Naive thymus-derived CD4-positive, alpha-beta T cell (primary cell): ENCODE data around the gene BARHL1. TPM values are rescaled to one million over a fixed set of nuclear protein-coding genes. Genes with fewer than 3 reads are reported as not detected.
A peak's percentile ranks its signal among the peaks of the same experiment; 100 is the strongest.

Source experiments
- ATAC-seq: fragments of 150-1000 bp; cut with Tn5 transposase; 2 replicates; pipeline ENCODE4 v1.10.0; 2021; ENCODE audit warnings: mild to moderate bottlenecking, moderate library complexity
- CTCF ChIA-PET: fragments of 350-600 bp; sonication (Branson Sonifier 250); formaldehyde crosslinking; loops from one replicate; lab custom pipeline; 2021; ENCODE audit warnings: antibody characterized with exemption; lab: Charles Lee
- POLR2A ChIA-PET: fragments of 350-600 bp; sonication (Branson Sonifier 250); formaldehyde crosslinking; loops from one replicate; lab custom pipeline; 2021; ENCODE audit warnings: antibody characterized with exemption, inconsistent platforms; lab: Charles Lee
- DNase-seq, 9 donors: peaks; one replicate each; pipeline versions ENCODE4 v3.0.0 to v3.0.0-alpha.2; 2020 to 2022; ENCODE audit warnings: mixed read lengths in 1 of 9
- H3K27ac ChIP-seq: one replicate; pipeline ENCODE4 v1.7.0; 2013; ENCODE audit warnings: mild to moderate bottlenecking, low read depth, low read length, moderate library complexity
- H3K27me3 ChIP-seq, 2 donors: one replicate each; pipeline ENCODE4 v1.7.0; 2013; ENCODE audit warnings: low read length in 2 of 2, mild to moderate bottlenecking in 2 of 2, moderate library complexity in 2 of 2; ENCODE audit not compliant: control insufficient read depth in 2 of 2, insufficient read depth in 2 of 2
- H3K36me3 ChIP-seq, 3 experiments: 1 replicate in 2 of 3; 2 replicates in 1 of 3; pipeline ENCODE4 v1.7.0; 2013; ENCODE audit warnings: low read length in 3 of 3, mild to moderate bottlenecking in 3 of 3, moderate library complexity in 1 of 3; ENCODE audit not compliant: insufficient read depth in 3 of 3, control insufficient read depth in 2 of 3
- H3K4me1 ChIP-seq, 2 donors: one replicate each; pipeline ENCODE4 v1.7.0; 2013; ENCODE audit warnings: low read length in 2 of 2, mild to moderate bottlenecking in 2 of 2, moderate library complexity in 1 of 2; ENCODE audit not compliant: control insufficient read depth in 2 of 2, insufficient read depth in 2 of 2
- H3K4me3 ChIP-seq: 2 replicates; pipeline ENCODE4 v1.7.0; 2013; ENCODE audit warnings: mild to moderate bottlenecking, low read length
- H3K9me3 ChIP-seq, 3 experiments: 1 replicate in 2 of 3; 2 replicates in 1 of 3; pipeline ENCODE4 v1.7.0; 2013; ENCODE audit warnings: low read length in 3 of 3; ENCODE audit not compliant: control insufficient read depth in 2 of 3
- H3K27ac Mint-ChIP-seq, 9 donors: one replicate each; pipeline ENCODE4 v1.8.0; 2020 to 2022; ENCODE audit warnings: mixed read lengths in 9 of 9, mild to moderate bottlenecking in 8 of 9, moderate library complexity in 5 of 9, inconsistent platforms in 2 of 9
- H3K27me3 Mint-ChIP-seq, 5 donors: one replicate each; pipeline ENCODE4 v1.8.0; 2021 to 2022; ENCODE audit warnings: mixed read lengths in 5 of 5, mild to moderate bottlenecking in 1 of 5
- H3K36me3 Mint-ChIP-seq, 5 donors: one replicate each; pipeline ENCODE4 v1.8.0; 2020 to 2022; ENCODE audit warnings: mixed read lengths in 5 of 5, mild to moderate bottlenecking in 3 of 5, inconsistent platforms in 1 of 5
- H3K4me1 Mint-ChIP-seq, 7 donors: one replicate each; pipeline ENCODE4 v1.8.0; 2020 to 2022; ENCODE audit warnings: mixed read lengths in 7 of 7, mild to moderate bottlenecking in 3 of 7, inconsistent platforms in 1 of 7
- H3K4me3 Mint-ChIP-seq, 10 donors: one replicate each; pipeline ENCODE4 v1.8.0; 2020 to 2022; ENCODE audit warnings: mild to moderate bottlenecking in 10 of 10, mixed read lengths in 10 of 10, moderate library complexity in 6 of 10, inconsistent platforms in 2 of 10
- H3K9me3 Mint-ChIP-seq, 11 donors: one replicate each; pipeline ENCODE4 v1.8.0; 2020 to 2022; ENCODE audit warnings: mixed read lengths in 11 of 11, mild to moderate bottlenecking in 4 of 11, inconsistent platforms in 1 of 11, moderate library complexity in 1 of 11
- intact Hi-C, 2 donors: fragments of 100-400 bp; cut with micrococcal nuclease; formaldehyde crosslinking; loops; one replicate each; pipeline ENCODE4 v1.15.1; 2023
- polyA plus RNA-seq, 2 donors: library from polyadenylated mRNA; unstranded; fragments of 300-500 nt; fragmentation: Illumina TruSeq; gene quantifications; one replicate each; pipeline ENCODE4 v1.2.3, GENCODE V29; 2021
- total RNA-seq, 6 experiments: library from RNA in 5 of 6; stranded (reverse) in 5 of 6; gene quantifications; 1 replicate in 5 of 6; 2 replicates in 1 of 6; pipeline ENCODE4 v1.2.3 and lab custom pipeline; 2021 to 2026

The BARHL1 gene
- total and polyA plus RNA-seq, 7 experiments from 2014 or later = not detected

- intact Hi-C loops = no loop called here
- Histone ChIP-seq H3K36me3 (peaks cover 0 to 86% (median 3%) of the 10 kb centered on the region in 3 experiments), H3K4me3 (no peak overlapping the region), H3K4me1 (no peaks in the 10 kb centered on the region), H3K27ac (no peak overlapping the region), H3K9me3 (no peaks in the 10 kb centered on the region), H3K27me3 (no peaks in the 10 kb centered on the region)
- ChIA-PET CTCF (no interaction called here), POLR2A (no interaction called here)
- DNase-seq (no peak), ATAC-seq (no peak)
- H3K27me3 Mint-ChIP-seq = peaks cover 0 to 11% (median 4%) of the 10 kb centered on the region in 5 donors
- H3K4me1 Mint-ChIP-seq = peaks cover 0 to 11% (median 0%) of the 10 kb centered on the region in 7 donors
- no peak overlapping the region for H3K4me3 Mint-ChIP-seq
- no peaks in the 10 kb centered on the region for H3K9me3 Mint-ChIP-seq
- H3K27ac Mint-ChIP-seq = no peak overlapping the region
- H3K36me3 Mint-ChIP-seq = peaks cover 4 to 98% (median 79%) of the 10 kb centered on the region in 5 donors
Observed at GRCh38 chr9:132602207-132602606, 19.8 kb downstream of the BARHL1 start.

GRCh38 chr9:132605387-132605786 is 23.0 kb downstream of the BARHL1 start:
- Histone ChIP-seq H3K27me3 (no peaks in the 10 kb centered on the region), H3K4me3 (no peak overlapping the region), H3K36me3 (peaks cover 0 to 88% (median 11%) of the 10 kb centered on the region in 3 experiments), H3K9me3 (no peaks in the 10 kb centered on the region), H3K27ac (no peak overlapping the region), H3K4me1 (no peaks in the 10 kb centered on the region)
- ChIA-PET POLR2A (no interaction called here), CTCF (no interaction called here)
- DNase-seq (no peak), ATAC-seq (no peak)
- no peaks in the 10 kb centered on the region for H3K9me3 Mint-ChIP-seq
- peaks cover 0 to 11% (median 0%) of the 10 kb centered on the region in 7 donors for H3K4me1 Mint-ChIP-seq
- peaks cover 5 to 98% (median 76%) of the 10 kb centered on the region in 5 donors for H3K36me3 Mint-ChIP-seq
- no peak overlapping the region for H3K27ac Mint-ChIP-seq
- intact Hi-C loops = no loop called here
- H3K27me3 Mint-ChIP-seq = peaks cover 0 to 2% (median 0%) of the 10 kb centered on the region in 5 donors
- no peak overlapping the region for H3K4me3 Mint-ChIP-seq

GRCh38 chr9:132606066-132606465 is 23.7 kb downstream of the BARHL1 start:
- DNase-seq (no peak), ATAC-seq (no peak)
- Histone ChIP-seq H3K4me1 (no peaks in the 10 kb centered on the region), H3K4me3 (no peak overlapping the region), H3K36me3 (peaks cover 0 to 88% (median 18%) of the 10 kb centered on the region in 3 experiments), H3K27ac (no peak overlapping the region), H3K9me3 (no peaks in the 10 kb centered on the region), H3K27me3 (no peaks in the 10 kb centered on the region)
- intact Hi-C loops = no loop called here
- H3K9me3 Mint-ChIP-seq = no peaks in the 10 kb centered on the region
- no peak overlapping the region for H3K27ac Mint-ChIP-seq
- H3K4me3 Mint-ChIP-seq = no peak overlapping the region
- H3K27me3 Mint-ChIP-seq = no peaks in the 10 kb centered on the region
- CTCF ChIA-PET = no interaction called here
- H3K4me1 Mint-ChIP-seq = peaks cover 0 to 11% (median 0%) of the 10 kb centered on the region in 7 donors
- peaks cover 3 to 98% (median 76%) of the 10 kb centered on the region in 5 donors for H3K36me3 Mint-ChIP-seq
- POLR2A ChIA-PET = no interaction called here

GRCh38 chr9:132609184-132609583 is 26.8 kb downstream of the BARHL1 start:
- no peaks in the 10 kb centered on the region for H3K4me1 ChIP-seq
- peaks cover 8 to 81% (median 25%) of the 10 kb centered on the region in 3 experiments for H3K36me3 ChIP-seq
- POLR2A ChIA-PET = no interaction called here
- Mint-ChIP-seq H3K27me3 (no peaks in the 10 kb centered on the region), H3K4me1 (no peaks in the 10 kb centered on the region), H3K4me3 (no peak overlapping the region), H3K9me3 (no peaks in the 10 kb centered on the region), H3K36me3 (peaks cover 3 to 95% (median 61%) of the 10 kb centered on the region in 5 donors), H3K27ac (no peak overlapping the region)
- no peak overlapping the region for H3K4me3 ChIP-seq
- ATAC-seq (no peak), DNase-seq (no peak)
- intact Hi-C loops = no loop called here
- H3K27me3 ChIP-seq = no peaks in the 10 kb centered on the region
- no peak overlapping the region for H3K27ac ChIP-seq
- no peaks in the 10 kb centered on the region for H3K9me3 ChIP-seq
- CTCF ChIA-PET = no interaction called here

- Histone ChIP-seq H3K9me3 (no peaks in the 10 kb centered on the region), H3K27ac (no peak overlapping the region), H3K4me1 (no peaks in the 10 kb centered on the region), H3K36me3 (peaks cover 8 to 81% (median 25%) of the 10 kb centered on the region in 3 experiments), H3K27me3 (no peaks in the 10 kb centered on the region), H3K4me3 (no peak overlapping the region)
- ATAC-seq (no peak), DNase-seq (no peak)
- H3K9me3 Mint-ChIP-seq = no peaks in the 10 kb centered on the region
- ChIA-PET POLR2A (no interaction called here), CTCF (no interaction called here)
- no peak overlapping the region for H3K27ac Mint-ChIP-seq
- peaks cover 3 to 95% (median 61%) of the 10 kb centered on the region in 5 donors for H3K36me3 Mint-ChIP-seq
- no peaks in the 10 kb centered on the region for H3K4me1 Mint-ChIP-seq
- H3K27me3 Mint-ChIP-seq = no peaks in the 10 kb centered on the region
- H3K4me3 Mint-ChIP-seq = no peak overlapping the region
- intact Hi-C loops = no loop called here
Observed at GRCh38 chr9:132609829-132610228, 27.4 kb downstream of the BARHL1 start.

- peaks cover 3 to 95% (median 62%) of the 10 kb centered on the region in 5 donors for H3K36me3 Mint-ChIP-seq
- intact Hi-C loops = no loop called here
- H3K4me1 Mint-ChIP-seq = peaks cover 0 to 2% (median 0%) of the 10 kb centered on the region in 7 donors
- Histone ChIP-seq H3K4me1 (no peaks in the 10 kb centered on the region), H3K27ac (no peak overlapping the region), H3K9me3 (no peaks in the 10 kb centered on the region), H3K36me3 (peaks cover 8 to 84% (median 25%) of the 10 kb centered on the region in 3 experiments), H3K27me3 (no peaks in the 10 kb centered on the region), H3K4me3 (no peak overlapping the region)
- no peak for DNase-seq
- POLR2A ChIA-PET = no interaction called here
- CTCF ChIA-PET = no interaction called here
- H3K4me3 Mint-ChIP-seq = no peak overlapping the region
- no peak for ATAC-seq
- H3K9me3 Mint-ChIP-seq = no peaks in the 10 kb centered on the region
- H3K27ac Mint-ChIP-seq = no peak overlapping the region
- no peaks in the 10 kb centered on the region for H3K27me3 Mint-ChIP-seq
Observed at GRCh38 chr9:132610661-132611060, 28.3 kb downstream of the BARHL1 start.

- Mint-ChIP-seq H3K27ac (peak overlapping the region in 1 of 9 donors; percentile 47), H3K27me3 (no peaks in the 10 kb centered on the region), H3K36me3 (peaks cover 10 to 95% (median 62%) of the 10 kb centered on the region in 5 donors), H3K4me3 (no peak overlapping the region), H3K4me1 (peaks cover 0 to 10% (median 0%) of the 10 kb centered on the region in 7 donors), H3K9me3 (no peaks in the 10 kb centered on the region)
- CTCF ChIA-PET = no interaction called here
- Histone ChIP-seq H3K36me3 (peaks cover 8 to 90% (median 20%) of the 10 kb centered on the region in 3 experiments), H3K27me3 (no peaks in the 10 kb centered on the region), H3K4me1 (no peaks in the 10 kb centered on the region), H3K4me3 (no peak overlapping the region), H3K9me3 (no peaks in the 10 kb centered on the region), H3K27ac (no peak overlapping the region)
- ATAC-seq (no peak), DNase-seq (no peak)
- intact Hi-C loops = no loop called here
- POLR2A ChIA-PET = no interaction called here
Observed at GRCh38 chr9:132614324-132614723, 31.9 kb downstream of the BARHL1 start.
